Loucy (cell line): ENCODE results near the gene MEFV.

Experiments
- CTCF ChIP-seq: fragments of 200-600 bp; sonication (generic); conservative IDR thresholded peaks from 2 replicates; pipeline ENCODE4 v1.5.1; 2014; ENCODE audit warnings: mild to moderate bottlenecking, antibody characterized with exemption, low read length
- EZH2phosphoT487 ChIP-seq: fragments of 200-600 bp; IDR thresholded peaks from 2 replicates; pipeline ENCODE4 v1.6.1; 2018; ENCODE audit warnings: antibody characterized with exemption, mild to moderate bottlenecking, moderate library complexity, borderline replicate concordance

- no peak for TF ChIP-seq CTCF
- no peak for TF ChIP-seq EZH2phosphoT487
Measured at GRCh38 chr16:3212567-3212966, 43.9 kb downstream of the MEFV start.
